Measurements from ENCODE around the gene MAP7. TPM values are rescaled to one million over a fixed set of nuclear protein-coding genes. Genes with fewer than 3 reads are reported as not detected.

MAP7 gene
- polyA plus RNA-seq, 2 of the 4 experiments (the other 2 are of a cell fraction): 60.6 to 64.5 TPM

DNA sequence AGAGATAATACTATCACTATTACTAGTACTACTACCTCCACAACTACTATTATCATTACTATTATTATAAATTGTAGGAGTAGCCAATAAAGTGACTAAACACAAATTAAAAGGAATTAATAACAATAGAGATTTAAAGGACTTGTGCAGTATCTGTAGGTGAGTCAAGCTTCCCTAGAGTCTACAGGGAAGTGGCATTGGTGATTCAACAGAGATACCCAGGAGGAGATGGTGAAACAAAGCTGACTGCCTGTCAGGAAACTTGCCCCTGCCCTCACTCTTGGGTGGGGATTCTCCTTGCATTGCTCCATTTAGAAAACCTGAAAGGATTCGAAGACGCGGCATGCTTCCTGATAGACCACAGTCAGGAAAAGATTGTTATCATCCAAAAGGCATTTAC is 237.2 kb downstream of the MAP7 start:
- Histone ChIP-seq H3K4me3 (no peak overlapping the region), H3K4me1 (no peaks in the 10 kb centered on the region), H3K4me2 (no peak overlapping the region), H3K27ac (no peak overlapping the region), H3K9me3 (no peaks in the 10 kb centered on the region)
- no peak for FAIRE-seq
- TF ChIP-seq RCOR1 (IDR thresholded peaks at IDR 0.05; ENCODE audit: low read depth, low read length) (no peak), MAFK (IDR thresholded peaks at IDR 0.05; ENCODE audit: partially characterized antibody) (no peak), PHF8 (IDR thresholded peaks at IDR 0.05; ENCODE audit: borderline replicate concordance, low read depth) (no peak), JUN (IDR thresholded peaks at IDR 0.05) (no peak), ZC3H11A (IDR thresholded peaks at IDR 0.05) (no peak), CHD4 (IDR thresholded peaks at IDR 0.05; ENCODE audit: borderline replicate concordance) (no peak), CHD2 (IDR thresholded peaks at IDR 0.05; ENCODE audit: low read length, partially characterized antibody) (no peak)
- TF ChIP-seq, protein P1, sequence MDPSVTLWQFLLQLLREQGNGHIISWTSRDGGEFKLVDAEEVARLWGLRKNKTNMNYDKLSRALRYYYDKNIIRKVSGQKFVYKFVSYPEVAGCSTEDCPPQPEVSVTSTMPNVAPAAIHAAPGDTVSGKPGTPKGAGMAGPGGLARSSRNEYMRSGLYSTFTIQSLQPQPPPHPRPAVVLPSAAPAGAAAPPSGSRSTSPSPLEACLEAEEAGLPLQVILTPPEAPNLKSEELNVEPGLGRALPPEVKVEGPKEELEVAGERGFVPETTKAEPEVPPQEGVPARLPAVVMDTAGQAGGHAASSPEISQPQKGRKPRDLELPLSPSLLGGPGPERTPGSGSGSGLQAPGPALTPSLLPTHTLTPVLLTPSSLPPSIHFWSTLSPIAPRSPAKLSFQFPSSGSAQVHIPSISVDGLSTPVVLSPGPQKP (IDR thresholded peaks at IDR 0.05; ENCODE audit: low read depth, low read length): no peak
- 92% methylated on average over 3 of the region's 3 CpGs for WGBS (ENCODE audit: missing lambda C conversion rate)
- POLR2A ChIA-PET: no interaction called here
- ATAC-seq: no peak
- CTCF ChIA-PET: no interaction called here
- no peak for DNase-seq (ENCODE audit: low read depth in 1 of 2, low spot score in 1 of 2)

DNA sequence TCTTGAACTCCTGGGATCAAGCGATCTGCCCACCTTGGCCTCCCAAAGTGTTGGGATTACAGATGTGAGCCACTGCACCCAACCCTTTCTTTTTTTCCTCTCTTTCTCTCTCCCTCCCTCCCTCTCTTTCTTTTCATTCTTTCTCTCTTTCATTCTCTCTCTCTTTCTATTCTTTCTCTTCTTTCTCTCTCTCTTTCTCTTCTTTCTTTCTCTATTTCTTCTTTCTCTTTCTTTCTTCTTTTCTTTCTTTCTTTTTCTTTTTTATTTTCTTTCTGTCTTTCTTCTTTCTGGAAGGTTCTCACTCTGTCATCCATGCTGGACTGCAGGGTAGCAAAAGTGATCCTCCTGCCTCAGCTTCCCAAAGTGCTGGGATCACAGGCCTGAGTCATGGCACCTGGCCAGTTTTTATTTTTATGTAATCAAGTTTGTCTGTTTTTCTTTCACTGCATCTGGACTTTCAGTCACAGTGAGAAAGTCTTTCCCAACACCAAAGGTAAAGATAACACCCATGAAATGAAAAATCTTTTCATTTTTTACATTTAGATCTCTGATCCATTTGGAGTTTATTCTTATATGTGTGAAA is 240.4 kb downstream of the MAP7 start:
- DNase-seq (ENCODE audit: low read depth in 1 of 2, low spot score in 1 of 2): no peak
- TF ChIP-seq, protein P2, sequence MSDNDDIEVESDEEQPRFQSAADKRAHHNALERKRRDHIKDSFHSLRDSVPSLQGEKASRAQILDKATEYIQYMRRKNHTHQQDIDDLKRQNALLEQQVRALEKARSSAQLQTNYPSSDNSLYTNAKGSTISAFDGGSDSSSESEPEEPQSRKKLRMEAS (IDR thresholded peaks at IDR 0.05): no peak
- TF ChIP-seq MYC (IDR thresholded peaks at IDR 0.05; ENCODE audit: borderline replicate concordance, low read length): no peak
- no peak for TF ChIP-seq EHMT2 (IDR thresholded peaks at IDR 0.05; ENCODE audit: low read depth)
- TF ChIP-seq JUNB (IDR thresholded peaks at IDR 0.05): no peak
- no peak for TF ChIP-seq EHF (CRISPR knock-in tag; IDR thresholded peaks at IDR 0.05)
- TF ChIP-seq, protein P1 (IDR thresholded peaks at IDR 0.05; ENCODE audit: low read depth, low read length): no peak
- TF ChIP-seq HEYL (CRISPR knock-in tag; IDR thresholded peaks at IDR 0.05): no peak
- TF ChIP-seq, protein P3, sequence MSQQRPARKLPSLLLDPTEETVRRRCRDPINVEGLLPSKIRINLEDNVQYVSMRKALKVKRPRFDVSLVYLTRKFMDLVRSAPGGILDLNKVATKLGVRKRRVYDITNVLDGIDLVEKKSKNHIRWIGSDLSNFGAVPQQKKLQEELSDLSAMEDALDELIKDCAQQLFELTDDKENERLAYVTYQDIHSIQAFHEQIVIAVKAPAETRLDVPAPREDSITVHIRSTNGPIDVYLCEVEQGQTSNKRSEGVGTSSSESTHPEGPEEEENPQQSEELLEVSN (IDR thresholded peaks at IDR 0.05; ENCODE audit: borderline replicate concordance, low read depth): no peak
- TF ChIP-seq PHF8 (IDR thresholded peaks at IDR 0.05; ENCODE audit: borderline replicate concordance, low read depth): no peak
- ChIA-PET CTCF (no interaction called here), POLR2A (no interaction called here)
- H3K27ac ChIP-seq: no peak overlapping the region
- H3K4me1 ChIP-seq: no peaks in the 10 kb centered on the region
- ATAC-seq: no peak
- no peak overlapping the region for H3K4me2 ChIP-seq
- 86% methylated on average over 1 of the region's 1 CpG for WGBS (ENCODE audit: missing lambda C conversion rate)
- FAIRE-seq: no peak
- no peak overlapping the region for H3K4me3 ChIP-seq
- no peaks in the 10 kb centered on the region for H3K9me3 ChIP-seq

DNA sequence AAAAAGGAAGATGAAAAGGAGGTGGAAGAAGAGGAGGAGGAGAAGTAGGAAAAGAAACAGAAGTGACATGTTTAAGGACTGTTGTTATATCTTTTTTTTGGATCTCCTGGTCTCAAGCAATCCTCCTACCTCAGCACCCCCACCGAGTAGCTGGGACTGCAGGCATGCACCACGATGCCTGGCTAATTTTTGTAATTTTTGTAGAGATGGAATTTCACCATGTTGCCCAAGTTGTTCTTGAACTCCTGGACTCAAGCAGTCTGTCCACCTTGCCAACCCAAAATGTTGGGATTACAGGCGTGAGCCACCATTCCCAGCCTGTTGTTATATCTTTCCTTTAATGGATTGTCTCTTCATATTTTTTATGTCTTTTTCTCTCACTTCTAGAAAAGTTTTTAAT is 241.1 kb downstream of the MAP7 start:
- CTCF ChIA-PET: interaction anchor here (0.6 to 1.3 kb wide), 3 partner anchors 8 to 24 kb away, joined by 3 to 5 read pairs (median 3); partner anchors contain the start of gene BCLAF1
- no peak overlapping the region for H3K4me3 ChIP-seq
- DNase-seq (ENCODE audit: low read depth in 1 of 2, low spot score in 1 of 2) (no peak), FAIRE-seq (no peak), ATAC-seq (no peak)
- TF ChIP-seq HEYL (CRISPR knock-in tag; IDR thresholded peaks at IDR 0.05) (no peak), ZNF302 (CRISPR knock-in tag; IDR thresholded peaks at IDR 0.05) (no peak), TFCP2L1 (CRISPR knock-in tag; IDR thresholded peaks at IDR 0.05) (no peak), POLR2AphosphoS2 (conservative IDR thresholded peaks at IDR 0.05; ENCODE audit: low read length) (no peak), RNF2 (IDR thresholded peaks at IDR 0.05; ENCODE audit: borderline replicate concordance, low read depth) (no peak), ZFP36 (IDR thresholded peaks at IDR 0.05; ENCODE audit: borderline replicate concordance, partially characterized antibody) (no peak), KDM1A (IDR thresholded peaks at IDR 0.05; ENCODE audit: low read depth) (no peak), HOXB13 (CRISPR knock-in tag; IDR thresholded peaks at IDR 0.05; ENCODE audit: low read depth) (no peak), EHF (CRISPR knock-in tag; IDR thresholded peaks at IDR 0.05) (no peak), MAZ (IDR thresholded peaks at IDR 0.05; ENCODE audit: borderline replicate concordance, low read depth, low read length) (no peak), HOXB5 (CRISPR knock-in tag; IDR thresholded peaks at IDR 0.05) (no peak), HOXA7 (CRISPR knock-in tag; IDR thresholded peaks at IDR 0.05) (no peak), TP53 (CRISPR knock-in tag; IDR thresholded peaks at IDR 0.05) (no peak), CHD2 (IDR thresholded peaks at IDR 0.05; ENCODE audit: low read length, partially characterized antibody) (no peak), CBX2 (IDR thresholded peaks at IDR 0.05; ENCODE audit: borderline replicate concordance, low read depth) (no peak)
- TF ChIP-seq, protein P2 (IDR thresholded peaks at IDR 0.05): no peak
- TF ChIP-seq, protein P4, sequence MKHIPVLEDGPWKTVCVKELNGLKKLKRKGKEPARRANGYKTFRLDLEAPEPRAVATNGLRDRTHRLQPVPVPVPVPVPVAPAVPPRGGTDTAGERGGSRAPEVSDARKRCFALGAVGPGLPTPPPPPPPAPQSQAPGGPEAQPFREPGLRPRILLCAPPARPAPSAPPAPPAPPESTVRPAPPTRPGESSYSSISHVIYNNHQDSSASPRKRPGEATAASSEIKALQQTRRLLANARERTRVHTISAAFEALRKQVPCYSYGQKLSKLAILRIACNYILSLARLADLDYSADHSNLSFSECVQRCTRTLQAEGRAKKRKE (CRISPR knock-in tag; IDR thresholded peaks at IDR 0.05; ENCODE audit: low read depth): no peak
- TF ChIP-seq, protein P5, sequence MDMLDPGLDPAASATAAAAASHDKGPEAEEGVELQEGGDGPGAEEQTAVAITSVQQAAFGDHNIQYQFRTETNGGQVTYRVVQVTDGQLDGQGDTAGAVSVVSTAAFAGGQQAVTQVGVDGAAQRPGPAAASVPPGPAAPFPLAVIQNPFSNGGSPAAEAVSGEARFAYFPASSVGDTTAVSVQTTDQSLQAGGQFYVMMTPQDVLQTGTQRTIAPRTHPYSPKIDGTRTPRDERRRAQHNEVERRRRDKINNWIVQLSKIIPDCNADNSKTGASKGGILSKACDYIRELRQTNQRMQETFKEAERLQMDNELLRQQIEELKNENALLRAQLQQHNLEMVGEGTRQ (IDR thresholded peaks at IDR 0.05): no peak
- H3K4me2 ChIP-seq: no peak overlapping the region
- H3K27ac ChIP-seq: no peak overlapping the region
- no peaks in the 10 kb centered on the region for H3K9me3 ChIP-seq
- POLR2A ChIA-PET: no interaction called here
- 54% methylated on average over 3 of the region's 3 CpGs for WGBS (ENCODE audit: missing lambda C conversion rate)
- no peaks in the 10 kb centered on the region for H3K4me1 ChIP-seq
